Heart left ventricle (tissue), 13 donors: ENCODE measurements around the gene SSH2.

Source experiments
- POLR2A ChIP-seq, 2 donors: fragments of 450-650 bp; IDR thresholded peaks; one replicate each; pipeline ENCODE4 v1.6.1; 2017; ENCODE audit warnings: antibody characterized with exemption in 2 of 2, mild to moderate bottlenecking in 2 of 2, moderate library complexity in 2 of 2
- TF ChIP-seq, protein P1 (sequence below), 12 donors: fragments of 200-600 bp; sonication (generic) in 4 of 12; IDR thresholded peaks; one replicate each; pipeline versions ENCODE4 v1.5.0 to v1.8.0; 2018 to 2022; ENCODE audit warnings: antibody characterized with exemption in 12 of 12, mild to moderate bottlenecking in 5 of 12
- donor health status: ischemic (EF 13 %, LVEDD 7.1; RV severe dilation, severe dysfunction).
- donor health status: DM: no; HTN: yes; CAD: no.
- donor health status: DM: no; HTN: no; CAD: no.
- donor health status: ischemic (EF 25% LVEDD 6.9; RV normal size, moderate dysfunction).
- donor health status: ischemic (EF 25% LVEDD 5.7; RV mildly dilated, moderate dysfunction).
- donor health status: ischemic (EF 35%, LVEDD 5.7; RV mildly dilated, moderate dysfunction).
- donor health status: nonischemic (EF 11% LVEDD 7.7; RV severe dilation, severe dysfunction).
- donor health status: DM: yes; HTN: yes; CAD: no.
- donor health status: PGD.
- donor health status: ischemic (EF 29% LVEDD 5.4; RV normal size, mild dysfunction).
- donor health status: nonischemic (EF 23%, LVEDD 6.1; RV moderate dilation, normal function).

- no peak for TF ChIP-seq POLR2A (IDR thresholded peaks at IDR 0.05)
- TF ChIP-seq, protein P1, sequence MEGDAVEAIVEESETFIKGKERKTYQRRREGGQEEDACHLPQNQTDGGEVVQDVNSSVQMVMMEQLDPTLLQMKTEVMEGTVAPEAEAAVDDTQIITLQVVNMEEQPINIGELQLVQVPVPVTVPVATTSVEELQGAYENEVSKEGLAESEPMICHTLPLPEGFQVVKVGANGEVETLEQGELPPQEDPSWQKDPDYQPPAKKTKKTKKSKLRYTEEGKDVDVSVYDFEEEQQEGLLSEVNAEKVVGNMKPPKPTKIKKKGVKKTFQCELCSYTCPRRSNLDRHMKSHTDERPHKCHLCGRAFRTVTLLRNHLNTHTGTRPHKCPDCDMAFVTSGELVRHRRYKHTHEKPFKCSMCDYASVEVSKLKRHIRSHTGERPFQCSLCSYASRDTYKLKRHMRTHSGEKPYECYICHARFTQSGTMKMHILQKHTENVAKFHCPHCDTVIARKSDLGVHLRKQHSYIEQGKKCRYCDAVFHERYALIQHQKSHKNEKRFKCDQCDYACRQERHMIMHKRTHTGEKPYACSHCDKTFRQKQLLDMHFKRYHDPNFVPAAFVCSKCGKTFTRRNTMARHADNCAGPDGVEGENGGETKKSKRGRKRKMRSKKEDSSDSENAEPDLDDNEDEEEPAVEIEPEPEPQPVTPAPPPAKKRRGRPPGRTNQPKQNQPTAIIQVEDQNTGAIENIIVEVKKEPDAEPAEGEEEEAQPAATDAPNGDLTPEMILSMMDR (IDR thresholded peaks at IDR 0.05): no peak
Observed at GRCh38 chr17:29891131-29891530, 38.9 kb downstream of the SSH2 start.
